ENCODE data around the gene PROX1.

Gene PROX1

DNA sequence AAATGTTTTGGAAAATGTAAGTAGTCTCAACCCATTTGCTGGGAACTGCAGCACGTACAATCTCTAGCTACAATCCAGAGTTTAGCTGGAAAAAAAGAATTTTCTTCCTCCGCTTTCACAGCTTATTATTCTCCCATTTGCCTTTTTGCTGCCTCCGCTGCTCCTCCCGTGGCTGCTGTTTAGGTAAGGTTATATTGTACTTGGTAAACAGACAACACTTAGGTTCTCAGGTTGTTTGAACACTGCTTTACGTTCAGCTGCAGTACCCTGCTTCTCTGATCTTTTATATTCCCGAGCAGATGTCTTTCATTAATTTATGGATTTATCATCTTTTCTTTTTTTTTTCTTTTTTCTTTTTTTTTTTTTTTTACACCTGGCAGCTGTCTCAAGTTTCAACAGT, 14.3 kb downstream of the PROX1 start:
- Histone ChIP-seq H3K4me3 (ENCODE audit: low read depth in 1 of 2, low read length in 1 of 2) (no peak overlapping the region), H3K4me1 (ENCODE audit: control insufficient read depth in 1 of 2, insufficient read depth in 1 of 2, low read depth in 1 of 2, low read length in 1 of 2) (no peaks in the 10 kb centered on the region), H3K9me3 (no peaks in the 10 kb centered on the region), H3K27me3 (peaks cover 4% of the 10 kb centered on the region), H3K36me3 (no peaks in the 10 kb centered on the region), H3K27ac (no peak overlapping the region)
- TF ChIP-seq, protein P1, sequence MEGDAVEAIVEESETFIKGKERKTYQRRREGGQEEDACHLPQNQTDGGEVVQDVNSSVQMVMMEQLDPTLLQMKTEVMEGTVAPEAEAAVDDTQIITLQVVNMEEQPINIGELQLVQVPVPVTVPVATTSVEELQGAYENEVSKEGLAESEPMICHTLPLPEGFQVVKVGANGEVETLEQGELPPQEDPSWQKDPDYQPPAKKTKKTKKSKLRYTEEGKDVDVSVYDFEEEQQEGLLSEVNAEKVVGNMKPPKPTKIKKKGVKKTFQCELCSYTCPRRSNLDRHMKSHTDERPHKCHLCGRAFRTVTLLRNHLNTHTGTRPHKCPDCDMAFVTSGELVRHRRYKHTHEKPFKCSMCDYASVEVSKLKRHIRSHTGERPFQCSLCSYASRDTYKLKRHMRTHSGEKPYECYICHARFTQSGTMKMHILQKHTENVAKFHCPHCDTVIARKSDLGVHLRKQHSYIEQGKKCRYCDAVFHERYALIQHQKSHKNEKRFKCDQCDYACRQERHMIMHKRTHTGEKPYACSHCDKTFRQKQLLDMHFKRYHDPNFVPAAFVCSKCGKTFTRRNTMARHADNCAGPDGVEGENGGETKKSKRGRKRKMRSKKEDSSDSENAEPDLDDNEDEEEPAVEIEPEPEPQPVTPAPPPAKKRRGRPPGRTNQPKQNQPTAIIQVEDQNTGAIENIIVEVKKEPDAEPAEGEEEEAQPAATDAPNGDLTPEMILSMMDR (IDR thresholded peaks at IDR 0.05) = no peak

DNA sequence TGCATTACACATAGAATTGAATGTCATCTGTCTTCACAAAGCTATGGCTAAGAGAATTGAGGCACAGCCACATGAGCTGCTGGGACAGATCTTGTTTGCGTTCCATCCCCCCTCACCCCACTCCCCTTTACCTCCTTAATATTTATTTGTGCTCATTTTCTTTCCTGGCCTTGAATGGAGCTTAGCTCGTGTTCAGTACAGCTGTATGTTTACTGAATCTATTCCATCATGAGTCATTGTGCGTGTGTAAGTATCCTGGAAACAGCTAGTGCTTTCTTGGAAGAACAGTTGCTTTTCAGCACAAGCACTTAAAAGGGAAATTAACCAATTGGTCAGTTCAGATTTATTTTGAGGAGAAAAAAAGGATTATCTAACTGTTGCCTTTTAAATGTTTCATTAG, 14.7 kb downstream of the PROX1 start:
- Histone ChIP-seq H3K9me3 (no peaks in the 10 kb centered on the region), H3K27me3 (peaks cover 4% of the 10 kb centered on the region), H3K4me1 (ENCODE audit: control insufficient read depth in 1 of 2, insufficient read depth in 1 of 2, low read depth in 1 of 2, low read length in 1 of 2) (no peaks in the 10 kb centered on the region), H3K4me3 (ENCODE audit: low read depth in 1 of 2, low read length in 1 of 2) (no peak overlapping the region), H3K27ac (no peak overlapping the region), H3K36me3 (no peaks in the 10 kb centered on the region)
- TF ChIP-seq, protein P1 (IDR thresholded peaks at IDR 0.05) = no peak

GRCh38 chr1:214003233-214003632, 15.5 kb downstream of the PROX1 start:
- no peaks in the 10 kb centered on the region for H3K36me3 ChIP-seq
- H3K9me3 ChIP-seq = no peaks in the 10 kb centered on the region
- no peaks in the 10 kb centered on the region for H3K4me1 ChIP-seq (ENCODE audit: control insufficient read depth in 1 of 2, insufficient read depth in 1 of 2, low read depth in 1 of 2, low read length in 1 of 2)
- H3K4me3 ChIP-seq (ENCODE audit: low read depth in 1 of 2, low read length in 1 of 2) = no peak overlapping the region
- no peak overlapping the region for H3K27ac ChIP-seq
- TF ChIP-seq, protein P1 (IDR thresholded peaks at IDR 0.05) = no peak
- H3K27me3 ChIP-seq = peaks cover 4% of the 10 kb centered on the region

GRCh38 chr1:214004014-214004413, 16.2 kb downstream of the PROX1 start:
- H3K27ac ChIP-seq = no peak overlapping the region
- TF ChIP-seq, protein P1 (IDR thresholded peaks at IDR 0.05) = no peak
- no peaks in the 10 kb centered on the region for H3K9me3 ChIP-seq
- peaks cover 4% of the 10 kb centered on the region for H3K27me3 ChIP-seq
- H3K4me3 ChIP-seq (ENCODE audit: low read depth in 1 of 2, low read length in 1 of 2) = no peak overlapping the region
- H3K36me3 ChIP-seq = no peaks in the 10 kb centered on the region
- no peaks in the 10 kb centered on the region for H3K4me1 ChIP-seq (ENCODE audit: control insufficient read depth in 1 of 2, insufficient read depth in 1 of 2, low read depth in 1 of 2, low read length in 1 of 2)

DNA sequence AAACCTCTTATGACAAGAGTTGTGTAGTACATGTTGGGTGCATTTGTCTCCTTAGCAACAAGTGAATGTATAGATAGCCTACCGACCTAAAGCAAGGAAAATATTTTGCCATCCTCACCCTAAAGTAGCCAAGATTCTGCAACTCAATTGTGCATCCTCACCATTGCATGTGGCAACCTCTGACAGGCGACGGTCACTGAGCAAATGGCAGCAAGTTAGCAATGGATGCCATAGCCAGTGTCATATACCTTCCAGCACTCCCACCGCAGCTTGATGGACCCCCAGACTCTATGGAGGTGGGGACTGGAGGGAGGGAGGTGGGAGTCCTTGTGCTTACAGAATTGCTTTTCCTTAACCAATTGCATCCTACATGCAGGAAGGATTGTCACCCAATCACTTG, 17.0 kb downstream of the PROX1 start:
- H3K27me3 ChIP-seq = peaks cover 4% of the 10 kb centered on the region
- H3K4me1 ChIP-seq (ENCODE audit: control insufficient read depth in 1 of 2, insufficient read depth in 1 of 2, low read depth in 1 of 2, low read length in 1 of 2) = no peaks in the 10 kb centered on the region
- H3K27ac ChIP-seq = no peak overlapping the region

More for the DNA sequence above, 17.0 kb downstream of the PROX1 start:
- Histone ChIP-seq H3K36me3 (no peaks in the 10 kb centered on the region), H3K4me3 (ENCODE audit: low read depth in 1 of 2, low read length in 1 of 2) (no peak overlapping the region), H3K9me3 (no peaks in the 10 kb centered on the region)
- TF ChIP-seq, protein P1 (IDR thresholded peaks at IDR 0.05) = no peak
